Endothelial cell of umbilical vein (primary cell): ENCODE data around the gene BTBD8. TPM values are rescaled to one million over a fixed set of nuclear protein-coding genes. Genes with fewer than 3 reads are reported as not detected.

Source experiments
- BruUV-seq: library from RNA; stranded (reverse); fragments of 400-500 nt; replicated peaks from 2 replicates; lab custom pipeline; 2021; lab: Mats Ljungman, UMichigan
- CTCF ChIA-PET: fragments of 300-600, 350-600 bp; sonication (Branson Sonifier 250); formaldehyde crosslinking; loops from one replicate; lab custom pipeline; 2021; ENCODE audit warnings: antibody characterized with exemption, inconsistent platforms; lab: Charles Lee
- POLR2A ChIA-PET: fragments of 300-600, 350-600 bp; sonication (Branson Sonifier 250); formaldehyde crosslinking; loops from one replicate; lab custom pipeline; 2021; ENCODE audit warnings: antibody characterized with exemption, inconsistent platforms; lab: Charles Lee
- DNase-seq: peaks from one replicate; pipeline ENCODE4 v3.0.0-alpha.2; 2011; ENCODE audit warnings: low read depth, low spot score
- FAIRE-seq: peaks from 2 replicates; lab custom pipeline; 2011; peaks lifted over from hg19 to GRCh38; lab: Jason Lieb, UNC
- H2AFZ ChIP-seq: 2 replicates; pipeline ENCODE4 v1.6.0; 2012; ENCODE audit warnings: low read depth, low read length, control low read depth, inconsistent platforms
- H3K27ac ChIP-seq: 2 replicates; pipeline ENCODE4 v1.5.1; 2011; ENCODE audit warnings: low read depth, mild to moderate bottlenecking, control low read depth, low read length, moderate library complexity; ENCODE audit not compliant: insufficient read depth
- H3K27me3 ChIP-seq, 2 experiments: 2 replicates each; pipeline versions ENCODE4 v1.6.0 to v1.6.1; 2011; ENCODE audit warnings: low read length in 2 of 2, mixed read lengths in 1 of 2; ENCODE audit not compliant: control insufficient read depth in 2 of 2, insufficient read depth in 2 of 2
- H3K36me3 ChIP-seq, 2 experiments: 2 replicates in 1 of 2; 3 replicates in 1 of 2; pipeline ENCODE4 v1.5.1; 2011; ENCODE audit warnings: low read length in 2 of 2, mild to moderate bottlenecking in 1 of 2, moderate library complexity in 1 of 2; ENCODE audit not compliant: control insufficient read depth in 2 of 2, insufficient read depth in 2 of 2; ENCODE audit errors: extremely low read depth in 1 of 2
- H3K4me1 ChIP-seq: 3 replicates; pipeline ENCODE4 v1.5.1; 2011; ENCODE audit warnings: mild to moderate bottlenecking, low read length; ENCODE audit not compliant: control insufficient read depth, insufficient read depth; ENCODE audit errors: extremely low read depth
- H3K4me2 ChIP-seq: 2 replicates; pipeline ENCODE4 v1.6.1; 2011; ENCODE audit warnings: low read length, control low read depth, mixed read lengths; ENCODE audit not compliant: insufficient read depth
- H3K4me3 ChIP-seq, 3 experiments: fragments of 200-600 bp in 1 of 3; sonication (generic), shearing (Covaris generic) in 1 of 3; replicated peaks in 1 of 3; 2 replicates each; pipeline ENCODE4 v1.5.1; 2011 to 2016; ENCODE audit warnings: control low read depth in 3 of 3, low read length in 3 of 3, mild to moderate bottlenecking in 2 of 3, inconsistent platforms in 1 of 3, low read depth in 1 of 3, moderate library complexity in 1 of 3; ENCODE audit not compliant: insufficient read depth in 1 of 3
- H3K79me2 ChIP-seq: 2 replicates; pipeline ENCODE4 v1.6.0; 2012; ENCODE audit warnings: low read length, inconsistent platforms; ENCODE audit not compliant: control insufficient read depth, insufficient read depth
- H3K9ac ChIP-seq: replicated peaks from 2 replicates; pipeline ENCODE3; 2011; ENCODE audit warnings: low read length, control low read depth; ENCODE audit not compliant: insufficient read depth; ENCODE audit errors: extremely low read depth
- H3K9me1 ChIP-seq: replicated peaks from 3 replicates; pipeline ENCODE4 v1.6.0; 2011; ENCODE audit warnings: mild to moderate bottlenecking, low read length; ENCODE audit not compliant: control insufficient read depth, insufficient read depth; ENCODE audit errors: extremely low read depth
- H3K9me3 ChIP-seq: replicated peaks from 2 replicates; pipeline ENCODE4 v1.5.1; 2012; ENCODE audit warnings: low read length, inconsistent platforms; ENCODE audit not compliant: control insufficient read depth, insufficient read depth
- H4K20me1 ChIP-seq: replicated peaks from 2 replicates; pipeline ENCODE3; 2011; ENCODE audit warnings: mild to moderate bottlenecking, low read length; ENCODE audit not compliant: control insufficient read depth, insufficient read depth; ENCODE audit errors: extremely low read depth
- EZH2 ChIP-seq: IDR thresholded peaks from 2 replicates; pipeline ENCODE4 v1.6.1; 2012; ENCODE audit warnings: borderline replicate concordance, low read depth, mild to moderate bottlenecking, moderate library complexity, low read length, inconsistent platforms; ENCODE audit not compliant: severe bottlenecking
- FOS ChIP-seq: IDR thresholded peaks from 2 replicates; pipeline ENCODE4 v1.6.1; 2011; ENCODE audit warnings: mild to moderate bottlenecking, low read length, moderate library complexity, borderline replicate concordance; ENCODE audit not compliant: insufficient read depth
- GATA2 ChIP-seq: IDR thresholded peaks from 2 replicates; pipeline ENCODE4 v1.7.0; 2011; ENCODE audit warnings: low read depth, mild to moderate bottlenecking, moderate library complexity, mixed read lengths, low read length; ENCODE audit not compliant: insufficient read length, insufficient read depth
- JUN ChIP-seq: IDR thresholded peaks from 2 replicates; pipeline ENCODE4 v1.6.1; 2011; ENCODE audit warnings: borderline replicate concordance, low read depth; ENCODE audit not compliant: insufficient read length, insufficient read depth
- MAX ChIP-seq: IDR thresholded peaks from 2 replicates; pipeline ENCODE4 v1.6.1; 2011; ENCODE audit not compliant: insufficient read depth, insufficient read length
- POLR2A ChIP-seq: IDR thresholded peaks from 2 replicates; pipeline ENCODE4 v1.6.1; 2012; ENCODE audit warnings: low read depth, mild to moderate bottlenecking, control low read depth, low read length
- POLR2AphosphoS5 ChIP-seq: IDR thresholded peaks from 2 replicates; pipeline ENCODE4 v1.6.1; 2012; ENCODE audit warnings: low read depth, mild to moderate bottlenecking, control low read depth, low read length, moderate library complexity; ENCODE audit not compliant: insufficient read depth
- dilution Hi-C: fragments of 300-500 bp; cut with MboI; formaldehyde crosslinking; loops from one replicate; pipeline ENCODE4 v1.15.0; 2019; ENCODE audit warnings: low sequenced_read_pairs; ENCODE audit not compliant: extremely low pct_ligation_motif_present
- intact Hi-C: fragments of 100-400 bp; cut with micrococcal nuclease; formaldehyde crosslinking; loops from one replicate; pipeline ENCODE4 v1.10.0; 2022
- polyA plus RNA-seq, 4 experiments: library from polyadenylated mRNA; depleted of rRNA in 3 of 4; stranded (reverse) in 3 of 4; unstranded in 1 of 4; fragments of >200 nt; gene quantifications; 2 replicates each; pipeline versions ENCODE4 v1.2.1 to v1.2.3, GENCODE V29; 2011 to 2012; ENCODE audit warnings: missing spikeins in 1 of 4
- total RNA-seq: library from RNA; stranded (reverse); gene quantifications from 2 replicates; pipeline ENCODE4 v1.2.3, GENCODE V29; 2021
- TF ChIP-seq, protein P1 (sequence below), 2 donors: IDR thresholded peaks; 1 replicate in 1 of 2; 2 replicates in 1 of 2; pipeline ENCODE4 v1.5.1; 2011; ENCODE audit warnings: low read length in 2 of 2, mild to moderate bottlenecking in 2 of 2, moderate library complexity in 2 of 2, control low read depth in 1 of 2, inconsistent platforms in 1 of 2, low read depth in 1 of 2; ENCODE audit not compliant: insufficient read depth in 1 of 2; ENCODE audit errors: extremely low read depth in 1 of 2

The BTBD8 gene
- total and polyA plus RNA-seq, 2 donors (not counting 3 experiments of a cell fraction or from before 2014, with no cell fraction given), result 0.36 to 1.7 TPM

GRCh38 chr1:92118826-92119225 lies 38.7 kb downstream of the BTBD8 start:
- intact Hi-C loops, result no loop called here
- FAIRE-seq (no peak), DNase-seq (no peak)
- Histone ChIP-seq H3K36me3 (no peaks in the 10 kb centered on the region), H3K27ac (no peak overlapping the region), H3K9me1 (no peaks in the 10 kb centered on the region), H2AFZ (no peak overlapping the region), H3K4me3 (no peak overlapping the region), H3K79me2 (no peaks in the 10 kb centered on the region), H3K9me3 (no peaks in the 10 kb centered on the region), H3K4me1 (peaks cover 11% of the 10 kb centered on the region), H3K27me3 (no peaks in the 10 kb centered on the region), H4K20me1 (no peaks in the 10 kb centered on the region), H3K4me2 (no peak overlapping the region), H3K9ac (no peak overlapping the region)
- ChIA-PET CTCF (interaction anchor here (0.6 kb wide), 1 partner anchor 713 kb away, joined by 4 read pairs; no protein-coding TSS in a partner anchor), POLR2A (interaction anchor here (0.7 kb wide), 1 partner anchor 21 kb away, joined by 3 read pairs; no protein-coding TSS in a partner anchor)
- BruUV-seq, result no TSS peak
- dilution Hi-C loops, result no loop called here
- no peak for TF ChIP-seq POLR2AphosphoS5
- TF ChIP-seq MAX, result no peak
- no peak for TF ChIP-seq POLR2A
- TF ChIP-seq GATA2, result no peak
- TF ChIP-seq, protein P1, sequence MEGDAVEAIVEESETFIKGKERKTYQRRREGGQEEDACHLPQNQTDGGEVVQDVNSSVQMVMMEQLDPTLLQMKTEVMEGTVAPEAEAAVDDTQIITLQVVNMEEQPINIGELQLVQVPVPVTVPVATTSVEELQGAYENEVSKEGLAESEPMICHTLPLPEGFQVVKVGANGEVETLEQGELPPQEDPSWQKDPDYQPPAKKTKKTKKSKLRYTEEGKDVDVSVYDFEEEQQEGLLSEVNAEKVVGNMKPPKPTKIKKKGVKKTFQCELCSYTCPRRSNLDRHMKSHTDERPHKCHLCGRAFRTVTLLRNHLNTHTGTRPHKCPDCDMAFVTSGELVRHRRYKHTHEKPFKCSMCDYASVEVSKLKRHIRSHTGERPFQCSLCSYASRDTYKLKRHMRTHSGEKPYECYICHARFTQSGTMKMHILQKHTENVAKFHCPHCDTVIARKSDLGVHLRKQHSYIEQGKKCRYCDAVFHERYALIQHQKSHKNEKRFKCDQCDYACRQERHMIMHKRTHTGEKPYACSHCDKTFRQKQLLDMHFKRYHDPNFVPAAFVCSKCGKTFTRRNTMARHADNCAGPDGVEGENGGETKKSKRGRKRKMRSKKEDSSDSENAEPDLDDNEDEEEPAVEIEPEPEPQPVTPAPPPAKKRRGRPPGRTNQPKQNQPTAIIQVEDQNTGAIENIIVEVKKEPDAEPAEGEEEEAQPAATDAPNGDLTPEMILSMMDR (IDR thresholded peaks at IDR 0.05; ENCODE audit: extremely low read depth in 1 of 2, insufficient read depth in 1 of 2, low read depth in 1 of 2, low read length in 2 of 2), result no peak
- TF ChIP-seq EZH2, result no peak
- TF ChIP-seq FOS, result no peak
- no peak for TF ChIP-seq JUN
